SIG-M5 treated with dmso at 0.1 percent for 504 hours (cell line): ENCODE results near the gene CEP20.
A peak's percentile ranks its signal among the peaks of the same experiment; 100 is the strongest.

Source experiments
- DNase-seq: peaks from one replicate; lab custom pipeline; 2025; ENCODE audit not compliant: unreplicated experiment; lab: John Stamatoyannopoulos, UW

CEP20 gene

DNA sequence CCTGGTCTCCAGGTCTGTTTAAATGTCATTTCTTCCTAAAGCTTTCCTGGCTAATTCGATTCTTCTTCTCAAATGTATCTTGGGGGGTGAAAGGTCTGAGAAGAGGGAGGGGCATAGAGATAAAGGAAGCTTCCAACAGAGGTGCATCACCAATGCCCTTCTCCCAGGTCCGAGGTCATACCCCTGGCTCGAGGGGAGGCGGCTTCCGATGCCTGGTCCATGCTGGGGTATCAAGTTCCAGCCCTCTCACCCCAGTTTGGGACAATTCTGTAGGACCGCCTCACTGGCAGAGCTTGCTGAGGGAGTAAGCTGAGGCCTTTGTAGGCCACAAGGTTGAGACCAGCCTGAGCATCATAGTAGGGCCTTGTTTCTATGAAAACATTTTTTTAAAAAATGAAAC lies 10.3 kb upstream of the CEP20 start:
- no peak for DNase-seq

DNA sequence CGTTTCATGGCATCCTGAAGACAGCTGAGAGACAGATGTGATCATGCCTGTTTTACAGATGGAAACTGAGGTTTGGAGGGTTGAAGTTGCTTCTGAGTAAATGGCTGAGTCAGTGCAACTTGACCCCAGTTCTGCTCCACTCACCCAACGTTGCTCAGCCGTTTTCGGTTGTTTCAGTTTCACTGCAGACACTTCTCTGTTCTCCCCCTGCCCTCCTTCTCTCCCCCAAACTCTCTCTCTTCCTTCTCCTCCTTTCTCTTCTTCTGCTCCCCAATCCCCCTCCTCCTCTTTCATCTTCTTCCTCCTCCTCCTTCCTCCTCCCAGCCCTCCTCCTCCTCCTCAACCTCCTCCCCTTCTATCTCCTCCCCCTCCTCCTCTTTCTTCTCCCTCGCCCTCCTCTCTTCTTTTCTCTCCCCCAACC lies 9.4 kb upstream of the CEP20 start:
- DNase-seq = peak; percentile 30

DNA sequence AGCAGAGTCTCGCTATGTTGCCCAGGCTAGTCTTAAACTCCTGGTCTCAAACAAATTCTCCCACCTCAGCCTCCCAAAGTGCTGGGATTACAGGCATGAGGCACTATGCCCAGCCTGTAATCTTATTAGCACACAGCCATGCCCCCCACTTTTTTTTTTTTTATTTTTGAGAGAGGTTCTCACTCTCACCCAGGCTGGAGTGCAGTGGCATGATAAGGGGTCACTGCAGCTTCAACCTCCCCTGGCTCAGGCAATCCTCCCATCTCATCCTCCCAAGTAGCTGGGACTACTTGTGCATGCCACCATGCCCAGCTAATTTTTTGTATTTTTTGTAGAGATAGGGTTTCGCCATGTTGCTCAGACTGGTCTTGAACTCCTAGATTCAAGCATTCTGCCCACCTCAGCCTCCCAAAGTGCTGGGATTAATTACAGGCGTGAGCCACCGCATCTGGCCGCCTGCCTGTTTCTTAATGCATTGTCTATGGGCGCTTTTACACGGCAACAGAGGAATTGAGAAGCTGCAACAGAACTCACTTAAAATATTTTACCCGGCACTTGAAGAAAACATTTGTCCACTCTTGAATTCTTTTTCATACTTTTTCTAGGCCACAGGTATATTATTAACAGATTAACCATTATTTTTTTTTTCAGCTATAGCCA lies 8.8 kb upstream of the CEP20 start:
- no peak for DNase-seq

DNA sequence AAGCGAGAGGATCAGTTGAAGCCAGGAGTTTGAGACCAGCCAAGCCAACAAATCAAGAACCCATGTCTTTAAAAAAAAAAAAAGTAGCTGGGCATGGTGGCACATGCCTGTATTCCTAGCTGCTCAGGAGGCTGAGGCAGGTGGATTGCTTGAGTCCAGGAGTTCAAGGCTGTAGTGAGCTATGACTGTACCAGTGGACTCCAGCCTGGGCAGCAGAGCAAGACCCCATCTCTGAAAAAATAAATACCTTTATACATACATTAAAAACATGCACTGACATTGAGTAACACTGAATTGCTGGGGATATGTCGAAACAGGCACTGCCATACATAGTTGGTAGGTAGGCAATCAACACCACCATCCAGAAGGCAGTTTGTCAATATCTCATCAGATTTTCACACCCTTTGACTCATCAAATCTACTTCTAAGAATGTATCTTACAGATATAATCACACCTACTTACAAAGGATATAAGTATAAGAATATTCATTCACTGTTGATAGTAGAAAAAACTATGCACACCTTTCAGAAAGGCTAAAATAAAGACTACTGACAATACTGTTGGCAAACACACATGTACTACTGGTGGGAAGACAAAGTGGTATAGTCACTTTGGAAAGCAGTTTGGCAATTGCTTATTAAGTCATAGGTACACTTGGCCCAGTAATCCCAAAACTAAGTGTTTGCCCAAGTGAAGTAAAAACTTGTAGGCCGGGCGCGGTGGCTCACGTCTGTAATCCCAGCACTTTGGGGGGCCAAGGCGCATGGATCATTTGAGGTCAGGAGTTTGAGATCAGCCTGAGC lies 6.4 kb upstream of the CEP20 start:
- DNase-seq = no peak

DNA sequence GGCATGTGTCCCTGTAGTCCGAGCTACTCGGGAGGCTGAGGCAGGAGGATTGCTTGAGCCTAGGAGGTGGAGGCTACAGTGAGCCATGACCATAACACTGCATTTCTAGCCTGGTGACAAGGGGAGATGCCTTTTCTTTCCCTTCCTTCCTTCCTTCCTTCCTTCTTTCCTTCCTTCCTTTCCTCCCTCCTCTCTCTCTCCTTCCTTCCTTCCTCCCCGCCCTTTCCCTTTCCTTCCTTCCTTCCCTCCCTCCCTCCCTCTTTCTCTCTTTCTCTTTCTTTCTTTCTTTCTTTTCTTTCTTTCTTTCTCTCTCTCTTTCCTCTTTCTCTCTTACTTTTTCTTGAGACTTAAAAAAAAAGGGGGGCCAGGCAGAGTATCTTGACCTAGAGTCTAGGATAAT lies 3.1 kb upstream of the CEP20 start:
- no peak for DNase-seq

DNA sequence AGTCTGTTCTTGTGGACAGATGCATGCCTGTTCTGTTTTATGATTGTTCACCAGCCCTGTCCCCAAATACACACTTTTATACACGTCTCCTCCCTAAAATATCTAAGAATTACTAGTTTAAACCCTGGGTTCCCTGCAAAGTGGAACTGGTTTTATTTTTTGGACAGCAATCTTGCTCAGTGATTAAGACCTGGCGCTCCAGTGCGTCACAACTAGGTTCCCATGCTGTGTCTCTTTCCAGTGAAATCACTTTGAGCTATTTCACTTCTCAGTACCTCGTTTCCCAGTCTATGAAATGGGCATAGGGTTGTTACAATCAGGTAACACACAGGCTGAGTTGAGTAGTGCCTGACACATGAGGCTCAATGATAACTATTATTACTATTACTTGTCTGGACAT lies 1.1 kb downstream of the CEP20 start:
- no peak for DNase-seq

DNA sequence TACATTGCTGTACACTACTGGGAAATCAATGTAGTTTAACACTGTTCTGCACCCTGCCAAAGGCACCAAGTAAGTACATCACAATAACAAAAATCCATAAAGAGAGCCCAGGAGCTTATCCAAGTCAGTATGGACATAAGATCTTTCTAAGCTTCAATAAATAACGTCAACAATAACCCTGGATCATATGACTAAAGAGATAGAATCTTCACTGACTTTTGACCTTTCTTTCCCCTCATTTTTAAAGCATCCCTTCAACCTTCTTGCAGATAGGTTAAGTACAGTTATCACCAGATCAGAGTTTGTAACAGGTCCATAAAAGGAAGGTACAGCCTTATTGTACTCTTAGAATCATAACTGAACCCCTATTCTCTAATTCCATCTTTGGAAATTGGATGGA lies 2.3 kb downstream of the CEP20 start:
- no peak for DNase-seq

DNA sequence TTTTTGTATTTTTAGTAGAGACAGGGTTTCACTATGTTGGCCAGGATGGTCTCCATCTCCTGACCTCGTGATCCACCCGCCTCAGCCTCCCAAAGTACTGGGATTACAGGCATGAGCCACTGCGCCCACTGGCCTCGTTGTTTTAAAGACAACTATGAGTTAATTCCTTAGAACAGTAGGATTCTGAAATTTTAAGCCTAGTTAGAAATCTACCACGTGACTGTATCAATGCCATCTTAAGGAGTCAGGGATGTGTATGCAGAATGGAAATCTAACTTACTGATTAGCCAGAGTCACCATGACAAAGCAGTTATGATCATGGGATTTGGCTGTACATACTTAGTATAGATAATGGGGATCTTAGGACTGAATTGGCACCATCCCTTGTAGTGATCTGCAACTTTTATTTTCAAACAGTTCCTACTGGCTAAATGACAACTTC lies 2.8 kb downstream of the CEP20 start:
- DNase-seq = no peak

DNA sequence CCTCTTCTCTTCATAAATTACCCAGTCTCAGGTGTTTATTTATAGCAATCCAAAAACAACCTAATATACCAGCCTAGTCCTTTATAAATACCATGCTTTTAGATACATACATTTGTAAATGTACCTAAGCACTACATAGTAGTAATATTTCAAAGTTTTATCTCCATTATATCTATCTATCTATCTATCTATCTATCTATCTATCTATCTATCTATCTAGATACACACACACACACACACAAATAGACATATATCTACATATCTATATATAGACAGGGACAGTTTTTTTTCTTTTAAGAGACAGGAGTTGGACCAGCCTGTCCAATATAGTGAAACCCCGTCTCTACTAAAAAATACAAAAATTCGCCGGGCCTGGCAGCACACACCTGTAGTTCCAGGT lies 5.8 kb downstream of the CEP20 start:
- DNase-seq = no peak

DNA sequence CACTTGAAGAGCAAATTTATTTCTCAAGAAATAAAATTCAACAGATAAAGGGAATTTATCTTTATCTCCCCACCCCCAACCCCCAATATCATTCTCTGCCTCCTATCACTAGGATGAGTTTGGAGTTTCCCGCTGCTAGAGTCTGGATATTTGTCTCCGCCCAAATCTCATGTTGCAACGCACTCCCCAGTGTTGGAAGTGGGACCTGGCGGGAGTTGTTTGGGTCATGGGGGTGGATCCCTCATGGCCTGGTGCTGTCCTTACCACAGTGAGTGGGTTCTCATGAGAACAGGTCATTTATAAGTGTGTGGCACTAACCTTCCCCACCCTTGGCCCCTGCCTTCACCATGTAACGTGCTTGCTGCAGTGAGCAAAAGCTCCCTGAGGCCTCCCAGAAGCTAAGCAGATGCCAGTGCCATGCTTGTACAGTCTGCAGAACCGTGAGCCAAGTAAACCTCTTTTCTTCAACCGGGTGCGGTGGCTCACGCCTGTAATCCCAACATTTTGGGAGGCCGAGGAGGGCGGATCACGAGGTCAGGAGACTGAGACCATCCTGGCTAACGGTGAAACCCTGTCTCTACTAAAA lies 6.5 kb downstream of the CEP20 start:
- DNase-seq = no peak

DNA sequence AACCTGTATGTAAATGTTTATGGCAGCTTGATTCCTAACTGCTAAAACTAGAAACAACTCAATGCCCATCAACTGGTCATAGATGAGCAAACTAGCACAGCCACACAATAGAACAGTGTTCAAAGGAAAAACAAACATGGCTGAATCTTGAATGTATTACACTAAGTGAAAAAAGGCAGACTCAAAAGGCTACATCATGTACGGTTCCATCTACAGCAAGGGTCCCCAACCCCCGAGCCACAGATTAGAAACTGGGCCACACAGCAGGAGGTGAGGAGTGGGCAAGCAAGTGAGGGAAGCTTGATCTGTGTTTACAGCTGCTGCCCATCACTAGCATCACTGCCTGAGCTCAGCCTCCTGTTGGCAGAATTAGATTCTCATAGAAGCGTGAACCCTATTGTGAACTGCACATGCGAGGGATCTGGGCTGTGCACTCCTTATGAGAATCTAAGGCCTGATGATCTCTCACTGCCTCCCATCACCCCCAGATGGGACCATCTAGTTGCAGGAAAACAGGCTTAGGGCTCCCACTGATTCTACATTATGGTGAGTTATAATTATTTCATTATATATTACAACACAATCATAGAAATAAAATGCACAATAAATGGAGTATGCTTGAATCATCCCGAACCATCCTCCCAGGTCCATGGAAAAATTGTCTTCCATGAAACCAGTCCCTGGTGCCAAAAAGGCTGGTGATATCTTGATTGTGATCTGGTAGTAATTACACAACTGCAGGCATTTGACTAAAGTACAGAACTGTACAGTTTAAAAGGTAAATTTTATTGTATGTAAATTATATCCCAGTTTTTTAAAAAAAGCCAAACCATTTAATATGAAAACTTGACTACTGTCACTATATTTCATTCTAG lies 7.7 kb downstream of the CEP20 start:
- DNase-seq = no peak

DNA sequence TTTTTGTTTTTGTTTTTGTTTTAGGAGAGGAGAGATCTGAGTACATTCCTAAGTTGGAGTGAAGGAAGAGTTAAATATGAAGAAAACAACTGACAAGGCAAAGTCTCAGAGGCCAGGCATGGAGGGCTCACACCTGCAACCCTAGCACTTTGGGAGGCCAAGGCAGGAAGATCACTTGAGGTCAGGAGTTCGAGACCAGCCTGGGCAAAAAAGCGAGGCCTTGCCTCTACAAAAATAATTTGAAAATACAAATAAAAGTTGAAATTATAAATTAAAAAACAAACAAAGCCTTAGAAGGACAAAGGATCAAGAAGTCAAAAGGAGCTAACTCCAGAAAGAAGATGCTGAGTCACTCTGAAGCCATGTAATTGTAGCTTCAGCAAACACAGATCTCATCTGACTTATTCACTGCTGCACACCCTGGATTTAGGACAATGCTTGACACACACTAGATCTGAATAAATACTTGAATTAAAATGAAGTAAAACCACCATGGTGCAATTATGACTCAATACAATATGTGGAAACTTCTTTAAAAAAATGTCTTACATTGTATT lies 9.1 kb downstream of the CEP20 start:
- DNase-seq = peak; percentile 41

DNA sequence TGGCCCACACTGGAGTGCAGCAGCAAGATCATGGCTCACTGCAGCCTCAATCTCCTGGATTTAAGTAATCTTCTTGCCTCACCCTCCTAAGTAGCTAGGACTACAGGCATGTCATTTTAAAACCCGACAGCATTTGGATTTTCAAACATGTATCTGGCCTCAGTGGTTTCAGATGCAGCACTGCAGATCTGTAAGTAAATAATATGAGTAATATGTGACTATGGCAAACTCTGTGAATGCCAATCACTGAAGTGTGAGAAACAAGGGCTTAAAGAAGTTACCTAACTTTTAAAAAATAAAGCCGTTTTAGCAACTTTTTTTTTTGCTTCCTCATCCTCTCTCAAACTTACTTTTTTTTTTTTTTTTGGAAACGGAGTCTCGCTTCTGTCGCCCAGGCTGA lies 11.9 kb downstream of the CEP20 start:
- DNase-seq = no peak

DNA sequence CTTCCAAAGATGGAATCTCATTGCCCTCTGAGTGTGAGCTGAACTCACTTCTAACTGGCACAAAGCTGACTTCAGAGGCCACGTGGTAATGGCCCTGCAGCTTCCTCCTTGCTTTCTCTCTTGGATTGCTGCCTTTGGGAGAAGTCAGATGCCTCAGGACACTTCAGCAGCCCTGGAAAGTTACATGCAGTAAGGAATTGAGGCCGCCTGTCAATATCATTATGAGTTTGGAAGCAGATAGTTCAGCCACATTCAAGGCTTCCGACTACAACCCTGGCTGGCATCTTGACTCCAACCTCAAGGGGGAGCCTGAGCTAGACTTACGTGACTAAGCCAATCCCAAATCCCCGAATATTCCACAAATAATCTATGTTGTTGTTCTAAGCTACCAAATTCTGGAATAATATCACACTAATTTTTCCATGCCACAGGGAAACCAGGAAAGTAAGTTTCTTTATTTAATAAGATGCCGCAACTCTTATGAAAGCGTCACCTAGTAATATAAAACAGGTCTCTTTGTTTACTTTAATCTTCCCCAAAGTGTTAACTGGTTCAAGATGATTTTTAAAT lies 13.6 kb downstream of the CEP20 start:
- DNase-seq = no peak

DNA sequence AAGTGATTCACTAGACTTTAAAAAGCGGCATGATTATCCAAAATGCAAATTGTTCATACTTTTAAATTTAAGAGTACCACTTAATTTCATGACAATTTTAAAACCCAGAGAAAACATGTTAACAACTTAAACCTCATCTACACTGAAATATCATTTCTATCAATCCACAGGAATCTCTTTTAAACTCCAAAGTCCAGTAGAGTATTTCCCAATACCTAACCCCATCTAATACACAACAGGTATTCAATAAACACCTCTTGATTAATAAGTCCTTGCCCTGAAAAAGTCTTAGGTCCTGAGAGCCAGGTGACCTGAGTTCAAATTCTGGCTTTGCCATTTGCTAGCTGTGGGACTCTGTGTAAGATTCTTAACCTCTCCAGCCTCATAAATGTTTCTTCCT lies 14.7 kb downstream of the CEP20 start:
- no peak for DNase-seq

DNA sequence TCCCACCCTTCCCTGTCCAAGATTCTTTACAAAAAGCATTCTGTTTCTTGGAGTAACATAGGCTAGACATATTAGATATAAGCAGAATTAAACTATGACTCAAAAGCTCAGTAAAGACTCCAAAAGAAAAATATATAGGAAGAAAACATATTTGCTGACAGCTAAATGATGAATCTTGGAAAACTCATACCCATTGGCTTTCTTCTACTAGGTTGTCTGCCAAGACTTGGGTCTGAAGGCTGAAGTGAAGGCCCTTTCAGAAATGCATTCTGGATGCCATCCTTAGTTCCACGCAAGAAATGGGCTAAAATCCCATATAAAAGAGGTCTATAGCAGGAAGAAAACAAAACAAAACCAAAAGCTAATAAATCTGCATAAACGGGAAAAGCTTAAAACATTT lies 15.1 kb downstream of the CEP20 start:
- no peak for DNase-seq

DNA sequence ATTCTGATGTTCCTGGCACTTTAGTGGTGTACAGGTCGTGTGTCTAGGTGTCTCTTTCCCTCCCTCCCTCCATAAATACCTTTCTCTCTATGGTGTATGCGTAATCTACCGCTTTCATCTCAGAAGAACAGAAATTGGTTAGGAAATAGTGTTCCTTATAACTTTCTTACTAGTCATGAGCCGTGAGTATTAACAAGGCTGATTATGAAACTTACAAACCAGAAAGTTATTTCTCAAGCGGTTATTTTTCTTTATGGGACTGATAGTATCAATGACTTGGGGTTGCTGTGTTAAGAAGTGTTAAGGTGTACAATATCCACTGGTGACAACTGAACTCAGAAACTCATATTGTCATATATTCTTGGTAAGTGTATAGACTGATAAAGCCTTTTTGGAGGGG lies 18.4 kb downstream of the CEP20 start:
- no peak for DNase-seq

DNA sequence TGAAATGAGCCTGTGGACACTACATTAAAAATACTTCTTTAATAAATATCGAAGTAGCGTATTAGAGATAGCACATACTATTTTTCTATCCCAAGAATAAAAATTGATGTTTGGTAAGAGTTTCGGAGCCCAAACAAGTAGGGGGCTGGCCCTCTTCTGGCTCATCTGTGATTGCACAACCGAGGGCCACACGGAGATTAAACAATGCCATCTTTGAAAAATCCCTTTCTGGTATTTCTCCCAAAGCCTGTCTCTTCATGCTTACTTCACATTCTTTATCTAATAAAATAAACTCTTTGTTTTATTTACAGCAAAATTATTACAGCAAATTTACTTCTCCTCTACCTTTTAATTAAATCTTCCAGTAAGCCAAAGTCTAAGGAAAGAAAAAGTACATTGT lies 22.0 kb downstream of the CEP20 start:
- DNase-seq = no peak

DNA sequence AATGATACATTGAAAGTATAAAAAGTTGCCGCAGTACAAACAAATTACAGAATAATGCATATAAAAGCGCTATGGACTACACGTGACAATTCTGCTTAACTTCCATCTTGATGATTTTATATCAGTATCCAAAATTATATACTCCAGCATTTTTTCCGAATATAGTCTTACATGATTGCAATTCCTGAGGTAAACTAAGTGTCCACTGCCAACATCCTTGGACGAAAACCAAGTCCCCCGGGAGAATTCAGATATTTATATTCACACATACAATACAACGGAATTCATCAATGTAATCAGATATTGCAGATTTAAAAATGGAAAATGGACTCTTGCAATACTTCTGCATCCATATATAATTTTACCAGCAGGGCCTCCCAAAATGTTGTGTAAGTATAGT lies 22.7 kb downstream of the CEP20 start:
- no peak for DNase-seq

DNA sequence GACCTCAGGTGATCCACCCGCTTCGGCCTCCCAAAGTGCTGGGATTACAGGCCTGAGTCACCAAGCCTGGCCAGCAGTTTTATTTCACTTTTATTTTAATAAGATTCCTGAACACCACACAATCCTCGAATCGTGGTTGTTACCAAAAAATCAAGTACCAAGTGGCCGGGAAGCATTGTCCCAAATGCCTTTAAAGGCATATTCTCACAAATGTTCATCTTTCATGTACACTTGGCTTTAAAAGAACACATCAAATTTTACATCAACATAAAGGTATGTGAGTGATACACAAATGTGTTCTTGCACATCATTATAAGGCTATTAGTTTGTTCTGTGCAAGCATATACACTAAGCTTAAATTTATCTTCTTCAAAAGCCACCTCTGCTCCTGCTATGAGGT lies 23.5 kb downstream of the CEP20 start:
- no peak for DNase-seq

DNA sequence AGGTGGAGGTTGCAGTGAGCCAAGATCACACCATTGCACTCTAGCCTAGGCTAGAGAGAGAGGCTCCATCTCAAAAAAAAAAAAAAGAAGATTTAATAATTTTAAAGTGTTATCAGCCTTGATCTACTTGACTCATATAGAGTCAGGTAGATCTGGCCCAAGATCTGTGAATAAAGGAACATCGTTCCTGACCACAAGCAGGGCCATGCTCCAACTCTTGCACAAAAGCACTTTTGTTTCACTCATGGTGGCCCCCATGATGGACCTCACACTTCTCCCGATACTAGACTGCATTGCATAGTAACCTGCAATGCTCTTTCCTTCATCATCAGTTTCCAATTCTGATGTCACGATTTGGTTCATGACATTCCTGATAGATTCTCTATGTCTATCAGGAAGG lies 26.4 kb downstream of the CEP20 start:
- DNase-seq = no peak
